H9 (cell line): Measurements from ENCODE around the gene OR1K1. TPM values are rescaled to one million over a fixed set of nuclear protein-coding genes. Genes with fewer than 3 reads are reported as not detected.

Experiments
- DNase-seq: peaks from one replicate; pipeline ENCODE4 v3.0.0-alpha.2; 2017
- H2AFZ ChIP-seq: one replicate; pipeline ENCODE4 v1.6.1; 2013; ENCODE audit warnings: mild to moderate bottlenecking, low read length, control low read depth, moderate library complexity
- H2AK5ac ChIP-seq: 2 replicates; pipeline ENCODE4 v1.6.1; 2013; ENCODE audit warnings: low read length, control low read depth, mixed read lengths; ENCODE audit not compliant: insufficient read length
- H2BK120ac ChIP-seq: one replicate; pipeline ENCODE4 v1.6.1; 2013; ENCODE audit warnings: low read depth, mild to moderate bottlenecking, low read length, control low read depth, inconsistent platforms; ENCODE audit not compliant: poor library complexity, severe bottlenecking
- H2BK12ac ChIP-seq: 2 replicates; pipeline ENCODE4 v1.6.1; 2013; ENCODE audit warnings: low read length, control low read depth, mixed read lengths, low read depth; ENCODE audit not compliant: insufficient read length
- H2BK15ac ChIP-seq: 2 replicates; pipeline ENCODE4 v1.6.1; 2013; ENCODE audit warnings: low read depth, low read length, control low read depth
- H2BK20ac ChIP-seq: one replicate; pipeline ENCODE4 v1.6.1; 2013; ENCODE audit warnings: low read depth, mild to moderate bottlenecking, low read length, control low read depth, inconsistent platforms; ENCODE audit not compliant: poor library complexity, severe bottlenecking
- H2BK5ac ChIP-seq: 2 replicates; pipeline ENCODE4 v1.6.1; 2013; ENCODE audit warnings: low read length, control low read depth, mixed read lengths; ENCODE audit not compliant: insufficient read length
- H3K14ac ChIP-seq: 2 replicates; pipeline ENCODE4 v1.6.1; 2013; ENCODE audit warnings: low read length, control low read depth; ENCODE audit not compliant: insufficient read depth
- H3K18ac ChIP-seq: 2 replicates; pipeline ENCODE4 v1.6.1; 2013; ENCODE audit warnings: low read depth, mild to moderate bottlenecking, mixed read lengths, low read length, control low read depth; ENCODE audit not compliant: insufficient read length
- H3K23ac ChIP-seq: 2 replicates; pipeline ENCODE4 v1.6.1; 2013; ENCODE audit warnings: low read length, control low read depth, mixed read lengths, low read depth; ENCODE audit not compliant: insufficient read length
- H3K23me2 ChIP-seq: 2 replicates; pipeline ENCODE4 v1.6.1; 2013; ENCODE audit warnings: low read depth, mild to moderate bottlenecking, mixed read lengths, low read length, control low read depth; ENCODE audit not compliant: insufficient read length, poor library complexity, severe bottlenecking
- H3K27ac ChIP-seq: 2 replicates; pipeline ENCODE4 v1.5.1; 2013; ENCODE audit warnings: low read length, control low read depth, mixed read lengths, low read depth; ENCODE audit not compliant: insufficient read length
- H3K27me3 ChIP-seq: 2 replicates; pipeline ENCODE4 v1.6.1; 2013; ENCODE audit warnings: low read length, control low read depth, inconsistent platforms; ENCODE audit not compliant: insufficient read depth
- H3K4ac ChIP-seq: 2 replicates; pipeline ENCODE4 v1.6.1; 2013; ENCODE audit warnings: low read depth, mild to moderate bottlenecking, control low read depth, inconsistent platforms, low read length, moderate library complexity
- H3K4me1 ChIP-seq: 2 replicates; pipeline ENCODE4 v1.6.1; 2013; ENCODE audit warnings: low read length, control low read depth, inconsistent platforms; ENCODE audit not compliant: insufficient read depth
- H3K4me2 ChIP-seq: 2 replicates; pipeline ENCODE4 v1.6.1; 2013; ENCODE audit warnings: low read length, control low read depth, mixed read lengths; ENCODE audit not compliant: insufficient read length, insufficient read depth
- H3K56ac ChIP-seq: 2 replicates; pipeline ENCODE4 v1.6.1; 2013; ENCODE audit warnings: low read depth, mild to moderate bottlenecking, mixed read lengths, low read length, control low read depth; ENCODE audit not compliant: insufficient read length
- H3K79me1 ChIP-seq: 2 replicates; pipeline ENCODE4 v1.6.1; 2013; ENCODE audit warnings: low read depth, mild to moderate bottlenecking, moderate library complexity, low read length, control low read depth, inconsistent platforms; ENCODE audit not compliant: insufficient read depth, poor library complexity, severe bottlenecking
- H3K79me2 ChIP-seq: 2 replicates; pipeline ENCODE4 v1.6.1; 2013; ENCODE audit warnings: low read length, control low read depth, inconsistent platforms; ENCODE audit not compliant: insufficient read depth
- H3K9ac ChIP-seq: 2 replicates; pipeline ENCODE4 v1.6.1; 2013; ENCODE audit warnings: low read length, control low read depth, mixed read lengths; ENCODE audit not compliant: insufficient read length; ENCODE audit errors: extremely low read depth
- H3K9me3 ChIP-seq: one replicate; pipeline ENCODE4 v1.6.1; 2013; ENCODE audit warnings: low read depth, low read length, inconsistent platforms; ENCODE audit not compliant: control insufficient read depth
- H3T11ph ChIP-seq: one replicate; pipeline ENCODE4 v1.6.1; 2013; ENCODE audit warnings: mild to moderate bottlenecking, low read length, control low read depth, inconsistent platforms
- H4K20me1 ChIP-seq: one replicate; pipeline ENCODE4 v1.6.1; 2013; ENCODE audit not compliant: control insufficient read depth, insufficient read length, insufficient read depth
- H4K5ac ChIP-seq: 2 replicates; pipeline ENCODE4 v1.6.1; 2013; ENCODE audit warnings: low read depth, mild to moderate bottlenecking, mixed read lengths, low read length, control low read depth; ENCODE audit not compliant: insufficient read length
- H4K8ac ChIP-seq: replicated peaks from 2 replicates; pipeline ENCODE4 v1.6.1; 2013; ENCODE audit warnings: low read length, control low read depth, mixed read lengths, low read depth; ENCODE audit not compliant: insufficient read length
- H4K91ac ChIP-seq: 2 replicates; pipeline ENCODE4 v1.6.1; 2013; ENCODE audit warnings: low read depth, mild to moderate bottlenecking, moderate library complexity, mixed read lengths, low read length, control low read depth; ENCODE audit not compliant: insufficient read length
- H3K27ac Mint-ChIP-seq, 3 experiments: 2 replicates in 2 of 3; 3 replicates in 1 of 3; pipeline ENCODE4 v1.8.0; 2020 to 2021; ENCODE audit warnings: mixed read lengths in 3 of 3, mild to moderate bottlenecking in 1 of 3, moderate library complexity in 1 of 3
- H3K27me3 Mint-ChIP-seq: 2 replicates; pipeline ENCODE4 v1.8.0; 2021; ENCODE audit warnings: low read depth, mild to moderate bottlenecking, moderate library complexity, mixed read lengths
- H3K36me3 Mint-ChIP-seq, 3 experiments: 2 replicates in 2 of 3; 3 replicates in 1 of 3; pipeline ENCODE4 v1.8.0; 2020 to 2021; ENCODE audit warnings: low read depth in 3 of 3, mixed read lengths in 3 of 3; ENCODE audit not compliant: insufficient read depth in 1 of 3
- H3K4me1 Mint-ChIP-seq, 2 experiments: 2 replicates each; pipeline ENCODE4 v1.8.0; 2020; ENCODE audit warnings: mixed read lengths in 2 of 2
- H3K4me3 Mint-ChIP-seq, 2 experiments: 2 replicates in 1 of 2; 3 replicates in 1 of 2; pipeline ENCODE4 v1.8.0; 2020 to 2021; ENCODE audit warnings: mild to moderate bottlenecking in 2 of 2, mixed read lengths in 2 of 2, moderate library complexity in 1 of 2
- H3K9me3 Mint-ChIP-seq, 2 experiments: 2 replicates in 1 of 2; 3 replicates in 1 of 2; pipeline ENCODE4 v1.8.0; 2020; ENCODE audit warnings: mild to moderate bottlenecking in 2 of 2, mixed read lengths in 2 of 2, moderate library complexity in 1 of 2
- CTCF ChIP-seq: fragments of 200-600 bp; sonication (generic); conservative IDR thresholded peaks from 3 replicates; pipeline ENCODE4 v1.8.0; 2021; ENCODE audit warnings: antibody characterized with exemption, mild to moderate bottlenecking
- total RNA-seq: library from RNA; stranded (reverse); gene quantifications from 2 replicates; pipeline ENCODE4 v1.2.1, GENCODE V29; 2021

Gene OR1K1
- total RNA-seq, 1 experiment from 2014 or later, result not detected

- H3K23ac ChIP-seq, result no peak overlapping the region
- no peak overlapping the region for H3K27ac ChIP-seq
- H3K4ac ChIP-seq, result no peak overlapping the region
- H4K5ac ChIP-seq, result no peak overlapping the region
- H3K79me2 ChIP-seq, result no peaks in the 10 kb centered on the region
- Mint-ChIP-seq H3K27ac (no peak overlapping the region), H3K9me3 (peaks cover 32 to 75% of the 10 kb centered on the region in 2 experiments), H3K36me3 (peaks cover 0 to 25% (median 11%) of the 10 kb centered on the region in 3 experiments; a peak in 3 of 7 replicates), H3K4me3 (no peak overlapping the region), H3K27me3 (peaks cover 1% of the 10 kb centered on the region), H3K4me1 (no peaks in the 10 kb centered on the region)
- H3K14ac ChIP-seq, result no peak overlapping the region
- H3K4me1 ChIP-seq, result no peaks in the 10 kb centered on the region
- H3K9me3 ChIP-seq, result peaks cover 43% of the 10 kb centered on the region
- no peak overlapping the region for H4K8ac ChIP-seq
- no peak overlapping the region for H3K56ac ChIP-seq
- no peak overlapping the region for H3K9ac ChIP-seq
- no peaks in the 10 kb centered on the region for H3K27me3 ChIP-seq
- no peaks in the 10 kb centered on the region for H3K79me1 ChIP-seq
- no peak overlapping the region for H2BK5ac ChIP-seq
- no peak overlapping the region for H2BK15ac ChIP-seq
- no peak overlapping the region for H2BK12ac ChIP-seq
- no peaks in the 10 kb centered on the region for H3K23me2 ChIP-seq
- no peak overlapping the region for H2BK120ac ChIP-seq
- no peak overlapping the region for H2BK20ac ChIP-seq
- no peak overlapping the region for H4K91ac ChIP-seq
- no peak overlapping the region for H3K18ac ChIP-seq
- H3T11ph ChIP-seq, result no peak overlapping the region
- no peak overlapping the region for H2AFZ ChIP-seq
- DNase-seq, result no peak
- H4K20me1 ChIP-seq, result no peaks in the 10 kb centered on the region
- TF ChIP-seq CTCF, result no peak
- no peak overlapping the region for H3K4me2 ChIP-seq
- no peak overlapping the region for H2AK5ac ChIP-seq
Measured at GRCh38 chr9:122785269-122785668, 14.7 kb upstream of the OR1K1 start.
